ENCODE measurements around the gene ERCC6L. TPM values are rescaled to one million over a fixed set of nuclear protein-coding genes. Genes with fewer than 3 reads are reported as not detected.

Gene ERCC6L
- total RNA-seq, 1 experiment from 2014 or later: 19.8 TPM

DNA sequence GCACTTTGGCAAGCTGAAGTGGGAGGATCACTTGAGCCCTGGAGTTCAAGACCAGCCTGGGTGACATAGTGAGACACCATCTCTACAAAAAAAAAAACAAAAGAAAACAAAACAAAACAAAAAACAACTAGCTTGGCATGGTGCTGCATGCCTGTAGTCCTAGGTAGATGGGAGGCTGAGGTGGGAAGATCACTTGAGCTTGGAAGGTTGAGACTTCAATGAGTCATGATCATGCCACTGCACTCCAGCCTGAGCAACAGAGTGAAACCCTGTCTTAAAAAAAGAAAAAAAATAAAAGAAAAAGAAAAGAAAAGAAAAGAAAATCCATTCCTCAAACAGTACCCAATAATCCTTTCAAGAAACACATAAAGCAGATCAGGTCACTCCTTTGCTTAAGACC lies 14.9 kb upstream of the ERCC6L start:
- DNase-seq (ENCODE audit: low spot score) (no peak), ATAC-seq (no peak)
- no peaks in the 10 kb centered on the region for H3K9me3 Mint-ChIP-seq
- no peak overlapping the region for H3K4me3 Mint-ChIP-seq
- ChIA-PET POLR2A (interaction anchor here (1.1 to 1.5 kb wide), 2 partner anchors 14 to 24 kb away, joined by 3 read pairs; partner anchors contain the start of gene RPS4X), CTCF (interaction anchor here (1.2 to 1.9 kb wide), 3 partner anchors 8 to 13 kb away, joined by 4 to 8 read pairs (median 7); no protein-coding TSS in a partner anchor)
- H3K4me1 Mint-ChIP-seq: peaks cover 18% of the 10 kb centered on the region
- TF ChIP-seq KAT7 (CRISPR knock-in tag; IDR thresholded peaks at IDR 0.05; ENCODE audit: borderline replicate concordance) (no peak), ZNF232 (CRISPR knock-in tag; IDR thresholded peaks at IDR 0.05) (no peak), PRRX2 (CRISPR knock-in tag; IDR thresholded peaks at IDR 0.05) (no peak)
- TF ChIP-seq, protein P1, sequence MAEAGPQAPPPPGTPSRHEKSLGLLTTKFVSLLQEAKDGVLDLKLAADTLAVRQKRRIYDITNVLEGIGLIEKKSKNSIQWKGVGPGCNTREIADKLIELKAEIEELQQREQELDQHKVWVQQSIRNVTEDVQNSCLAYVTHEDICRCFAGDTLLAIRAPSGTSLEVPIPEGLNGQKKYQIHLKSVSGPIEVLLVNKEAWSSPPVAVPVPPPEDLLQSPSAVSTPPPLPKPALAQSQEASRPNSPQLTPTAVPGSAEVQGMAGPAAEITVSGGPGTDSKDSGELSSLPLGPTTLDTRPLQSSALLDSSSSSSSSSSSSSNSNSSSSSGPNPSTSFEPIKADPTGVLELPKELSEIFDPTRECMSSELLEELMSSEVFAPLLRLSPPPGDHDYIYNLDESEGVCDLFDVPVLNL (CRISPR knock-in tag; IDR thresholded peaks at IDR 0.05; ENCODE audit: borderline replicate concordance, low read depth): no peak
- TF ChIP-seq, protein P2, sequence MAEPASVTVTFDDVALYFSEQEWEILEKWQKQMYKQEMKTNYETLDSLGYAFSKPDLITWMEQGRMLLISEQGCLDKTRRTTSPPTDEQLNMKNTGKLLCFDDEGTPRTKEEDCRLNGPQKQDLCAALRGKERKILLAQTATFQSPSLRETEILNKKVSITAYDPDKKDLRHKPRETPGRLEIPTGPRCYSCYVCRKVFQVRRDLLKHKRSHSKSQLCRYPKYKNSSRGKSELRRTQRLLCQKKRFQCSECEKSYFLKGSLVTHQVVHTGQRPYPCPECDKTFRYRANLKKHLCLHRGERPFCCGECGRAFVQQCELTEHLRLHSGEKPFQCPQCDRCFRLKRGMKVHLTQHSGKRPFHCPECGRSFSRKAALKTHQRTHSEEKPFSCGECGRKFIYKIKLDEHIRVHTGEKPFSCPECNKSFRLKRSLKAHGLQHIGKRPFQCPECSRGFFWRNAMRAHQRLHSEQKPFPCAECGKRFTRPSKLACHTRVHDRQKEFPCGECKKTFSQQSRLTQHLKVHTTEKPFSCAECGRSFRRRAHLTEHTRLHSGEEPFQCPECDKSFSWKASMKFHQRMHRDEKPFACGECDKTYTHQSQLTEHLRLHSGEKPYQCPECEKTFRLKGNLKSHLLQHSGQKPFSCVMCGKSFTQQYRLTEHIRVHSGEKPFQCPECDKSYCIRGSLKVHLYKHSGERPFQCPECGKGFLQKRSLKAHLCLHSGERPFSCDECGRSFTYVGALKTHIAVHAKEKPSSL (CRISPR knock-in tag; conservative IDR thresholded peaks at IDR 0.05): no peak
- TF ChIP-seq, protein P3, sequence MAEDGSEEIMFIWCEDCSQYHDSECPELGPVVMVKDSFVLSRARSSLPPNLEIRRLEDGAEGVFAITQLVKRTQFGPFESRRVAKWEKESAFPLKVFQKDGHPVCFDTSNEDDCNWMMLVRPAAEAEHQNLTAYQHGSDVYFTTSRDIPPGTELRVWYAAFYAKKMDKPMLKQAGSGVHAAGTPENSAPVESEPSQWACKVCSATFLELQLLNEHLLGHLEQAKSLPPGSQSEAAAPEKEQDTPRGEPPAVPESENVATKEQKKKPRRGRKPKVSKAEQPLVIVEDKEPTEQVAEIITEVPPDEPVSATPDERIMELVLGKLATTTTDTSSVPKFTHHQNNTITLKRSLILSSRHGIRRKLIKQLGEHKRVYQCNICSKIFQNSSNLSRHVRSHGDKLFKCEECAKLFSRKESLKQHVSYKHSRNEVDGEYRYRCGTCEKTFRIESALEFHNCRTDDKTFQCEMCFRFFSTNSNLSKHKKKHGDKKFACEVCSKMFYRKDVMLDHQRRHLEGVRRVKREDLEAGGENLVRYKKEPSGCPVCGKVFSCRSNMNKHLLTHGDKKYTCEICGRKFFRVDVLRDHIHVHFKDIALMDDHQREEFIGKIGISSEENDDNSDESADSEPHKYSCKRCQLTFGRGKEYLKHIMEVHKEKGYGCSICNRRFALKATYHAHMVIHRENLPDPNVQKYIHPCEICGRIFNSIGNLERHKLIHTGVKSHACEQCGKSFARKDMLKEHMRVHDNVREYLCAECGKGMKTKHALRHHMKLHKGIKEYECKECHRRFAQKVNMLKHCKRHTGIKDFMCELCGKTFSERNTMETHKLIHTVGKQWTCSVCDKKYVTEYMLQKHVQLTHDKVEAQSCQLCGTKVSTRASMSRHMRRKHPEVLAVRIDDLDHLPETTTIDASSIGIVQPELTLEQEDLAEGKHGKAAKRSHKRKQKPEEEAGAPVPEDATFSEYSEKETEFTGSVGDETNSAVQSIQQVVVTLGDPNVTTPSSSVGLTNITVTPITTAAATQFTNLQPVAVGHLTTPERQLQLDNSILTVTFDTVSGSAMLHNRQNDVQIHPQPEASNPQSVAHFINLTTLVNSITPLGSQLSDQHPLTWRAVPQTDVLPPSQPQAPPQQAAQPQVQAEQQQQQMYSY (CRISPR knock-in tag; IDR thresholded peaks at IDR 0.05): no peak
- H3K36me3 Mint-ChIP-seq: no peaks in the 10 kb centered on the region
- H3K27me3 Mint-ChIP-seq (ENCODE audit: low read depth): no peaks in the 10 kb centered on the region; the same call in none of the 2 replicates
- no peak overlapping the region for H3K27ac Mint-ChIP-seq

DNA sequence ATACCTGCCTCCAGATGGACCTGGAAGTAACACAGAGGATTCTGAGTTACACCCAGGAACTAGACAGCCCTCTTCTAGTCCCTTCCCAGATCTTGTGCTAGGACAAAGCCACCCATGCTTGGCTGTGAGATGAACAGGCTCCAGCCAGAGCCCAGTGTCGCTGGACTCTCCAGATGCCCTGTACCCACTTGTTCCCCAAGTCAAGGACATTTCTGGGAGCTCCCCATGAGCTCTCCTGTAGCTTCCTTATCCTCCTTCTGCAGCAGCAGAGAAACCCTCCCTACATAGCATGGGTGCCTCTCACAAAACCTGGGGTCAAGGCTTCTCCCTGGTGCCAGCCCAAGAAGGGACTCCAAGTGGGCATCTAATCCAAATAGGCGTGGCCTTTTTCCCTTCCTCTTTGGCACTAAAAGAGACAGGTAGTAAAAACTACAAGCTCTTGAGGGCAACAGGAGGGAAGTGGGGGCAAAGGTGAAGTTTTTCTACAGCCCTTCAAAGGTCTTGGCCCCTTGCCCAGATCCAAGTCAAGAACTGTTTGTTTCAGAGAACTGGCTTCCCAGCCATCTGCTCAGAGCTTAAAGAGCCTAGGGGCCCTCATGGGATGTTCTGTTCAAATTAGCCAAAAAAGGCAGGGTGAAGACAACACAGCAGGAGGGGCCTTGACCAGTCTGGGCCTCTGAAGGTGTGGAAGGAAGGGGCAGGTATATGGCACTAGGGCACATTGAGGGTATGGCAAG lies 8.5 kb upstream of the ERCC6L start:
- no peak for DNase-seq (ENCODE audit: low spot score)
- ChIA-PET POLR2A (interaction anchor here (0.6 kb wide), 2 partner anchors 29 to 100 kb away, joined by 3 to 7 read pairs; partner anchors contain the start of gene RPS4X), CTCF (no interaction called here)
- no peak for ATAC-seq
- H3K4me3 Mint-ChIP-seq: no peak overlapping the region
- H3K36me3 Mint-ChIP-seq: no peaks in the 10 kb centered on the region
- no peaks in the 10 kb centered on the region for H3K9me3 Mint-ChIP-seq
- no peaks in the 10 kb centered on the region for H3K4me1 Mint-ChIP-seq
- no peaks in the 10 kb centered on the region; the same call in 1 of the 2 replicates for H3K27me3 Mint-ChIP-seq (ENCODE audit: low read depth)
- no peak overlapping the region for H3K27ac Mint-ChIP-seq
- no peak for TF ChIP-seq ZNF219 (CRISPR knock-in tag; IDR thresholded peaks at IDR 0.05; ENCODE audit: borderline replicate concordance)
- TF ChIP-seq, protein P4, sequence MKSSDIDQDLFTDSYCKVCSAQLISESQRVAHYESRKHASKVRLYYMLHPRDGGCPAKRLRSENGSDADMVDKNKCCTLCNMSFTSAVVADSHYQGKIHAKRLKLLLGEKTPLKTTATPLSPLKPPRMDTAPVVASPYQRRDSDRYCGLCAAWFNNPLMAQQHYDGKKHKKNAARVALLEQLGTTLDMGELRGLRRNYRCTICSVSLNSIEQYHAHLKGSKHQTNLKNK (CRISPR knock-in tag; IDR thresholded peaks at IDR 0.05): no peak
- TF ChIP-seq ZNF232 (CRISPR knock-in tag; IDR thresholded peaks at IDR 0.05): no peak
- TF ChIP-seq, protein P5, sequence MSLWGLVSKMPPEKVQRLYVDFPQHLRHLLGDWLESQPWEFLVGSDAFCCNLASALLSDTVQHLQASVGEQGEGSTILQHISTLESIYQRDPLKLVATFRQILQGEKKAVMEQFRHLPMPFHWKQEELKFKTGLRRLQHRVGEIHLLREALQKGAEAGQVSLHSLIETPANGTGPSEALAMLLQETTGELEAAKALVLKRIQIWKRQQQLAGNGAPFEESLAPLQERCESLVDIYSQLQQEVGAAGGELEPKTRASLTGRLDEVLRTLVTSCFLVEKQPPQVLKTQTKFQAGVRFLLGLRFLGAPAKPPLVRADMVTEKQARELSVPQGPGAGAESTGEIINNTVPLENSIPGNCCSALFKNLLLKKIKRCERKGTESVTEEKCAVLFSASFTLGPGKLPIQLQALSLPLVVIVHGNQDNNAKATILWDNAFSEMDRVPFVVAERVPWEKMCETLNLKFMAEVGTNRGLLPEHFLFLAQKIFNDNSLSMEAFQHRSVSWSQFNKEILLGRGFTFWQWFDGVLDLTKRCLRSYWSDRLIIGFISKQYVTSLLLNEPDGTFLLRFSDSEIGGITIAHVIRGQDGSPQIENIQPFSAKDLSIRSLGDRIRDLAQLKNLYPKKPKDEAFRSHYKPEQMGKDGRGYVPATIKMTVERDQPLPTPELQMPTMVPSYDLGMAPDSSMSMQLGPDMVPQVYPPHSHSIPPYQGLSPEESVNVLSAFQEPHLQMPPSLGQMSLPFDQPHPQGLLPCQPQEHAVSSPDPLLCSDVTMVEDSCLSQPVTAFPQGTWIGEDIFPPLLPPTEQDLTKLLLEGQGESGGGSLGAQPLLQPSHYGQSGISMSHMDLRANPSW (CRISPR knock-in tag; conservative IDR thresholded peaks at IDR 0.05; ENCODE audit: low read depth): no peak
- TF ChIP-seq, protein P6, sequence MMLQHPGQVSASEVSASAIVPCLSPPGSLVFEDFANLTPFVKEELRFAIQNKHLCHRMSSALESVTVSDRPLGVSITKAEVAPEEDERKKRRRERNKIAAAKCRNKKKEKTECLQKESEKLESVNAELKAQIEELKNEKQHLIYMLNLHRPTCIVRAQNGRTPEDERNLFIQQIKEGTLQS (CRISPR knock-in tag; conservative IDR thresholded peaks at IDR 0.05): no peak
- no peak for TF ChIP-seq SOX15 (CRISPR knock-in tag; IDR thresholded peaks at IDR 0.05)
- TF ChIP-seq IRF2 (CRISPR knock-in tag; IDR thresholded peaks at IDR 0.05; ENCODE audit: borderline replicate concordance, low read depth): no peak
- TF ChIP-seq, protein P7, sequence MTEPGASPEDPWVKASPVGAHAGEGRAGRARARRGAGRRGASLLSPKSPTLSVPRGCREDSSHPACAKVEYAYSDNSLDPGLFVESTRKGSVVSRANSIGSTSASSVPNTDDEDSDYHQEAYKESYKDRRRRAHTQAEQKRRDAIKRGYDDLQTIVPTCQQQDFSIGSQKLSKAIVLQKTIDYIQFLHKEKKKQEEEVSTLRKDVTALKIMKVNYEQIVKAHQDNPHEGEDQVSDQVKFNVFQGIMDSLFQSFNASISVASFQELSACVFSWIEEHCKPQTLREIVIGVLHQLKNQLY (CRISPR knock-in tag; IDR thresholded peaks at IDR 0.05): no peak
- TF ChIP-seq TEAD1 (CRISPR knock-in tag; IDR thresholded peaks at IDR 0.05): no peak
- TF ChIP-seq, protein P8, sequence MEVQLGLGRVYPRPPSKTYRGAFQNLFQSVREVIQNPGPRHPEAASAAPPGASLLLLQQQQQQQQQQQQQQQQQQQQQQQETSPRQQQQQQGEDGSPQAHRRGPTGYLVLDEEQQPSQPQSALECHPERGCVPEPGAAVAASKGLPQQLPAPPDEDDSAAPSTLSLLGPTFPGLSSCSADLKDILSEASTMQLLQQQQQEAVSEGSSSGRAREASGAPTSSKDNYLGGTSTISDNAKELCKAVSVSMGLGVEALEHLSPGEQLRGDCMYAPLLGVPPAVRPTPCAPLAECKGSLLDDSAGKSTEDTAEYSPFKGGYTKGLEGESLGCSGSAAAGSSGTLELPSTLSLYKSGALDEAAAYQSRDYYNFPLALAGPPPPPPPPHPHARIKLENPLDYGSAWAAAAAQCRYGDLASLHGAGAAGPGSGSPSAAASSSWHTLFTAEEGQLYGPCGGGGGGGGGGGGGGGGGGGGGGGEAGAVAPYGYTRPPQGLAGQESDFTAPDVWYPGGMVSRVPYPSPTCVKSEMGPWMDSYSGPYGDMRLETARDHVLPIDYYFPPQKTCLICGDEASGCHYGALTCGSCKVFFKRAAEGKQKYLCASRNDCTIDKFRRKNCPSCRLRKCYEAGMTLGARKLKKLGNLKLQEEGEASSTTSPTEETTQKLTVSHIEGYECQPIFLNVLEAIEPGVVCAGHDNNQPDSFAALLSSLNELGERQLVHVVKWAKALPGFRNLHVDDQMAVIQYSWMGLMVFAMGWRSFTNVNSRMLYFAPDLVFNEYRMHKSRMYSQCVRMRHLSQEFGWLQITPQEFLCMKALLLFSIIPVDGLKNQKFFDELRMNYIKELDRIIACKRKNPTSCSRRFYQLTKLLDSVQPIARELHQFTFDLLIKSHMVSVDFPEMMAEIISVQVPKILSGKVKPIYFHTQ (CRISPR knock-in tag; IDR thresholded peaks at IDR 0.05): no peak
